ENCODE results near the gene FBXO31. TPM values are rescaled to one million over a fixed set of nuclear protein-coding genes. Genes with fewer than 3 reads are reported as not detected.
A peak's percentile ranks its signal among the peaks of the same experiment; 100 is the strongest.

FBXO31 gene
- total RNA-seq, 4 donors from 2014 or later, result 89.4 to 241 (median 147) TPM

GRCh38 chr16:87326151-87326571 lies 57.4 kb downstream of the FBXO31 start:
- H3K9me3 ChIP-seq, result no peaks in the 10 kb centered on the region
- H3K27ac ChIP-seq, result peak overlapping the region in 1 of 4 donors; percentile 61
- peaks cover 0 to 32% (median 4%) of the 10 kb centered on the region in 4 donors for H3K4me1 ChIP-seq
- no peak overlapping the region for H3K4me3 ChIP-seq
- H3K36me3 ChIP-seq, result peaks cover 0 to 53% (median 7%) of the 10 kb centered on the region in 3 donors
- no peaks in the 10 kb centered on the region for H3K27me3 ChIP-seq
- no peak for DNase-seq (ENCODE audit: low spot score in 2 of 2)
- TF ChIP-seq POLR2A (IDR thresholded peaks at IDR 0.05), result no peak
- peak in 1 of 2 donors; percentile 58 for TF ChIP-seq EP300 (IDR thresholded peaks at IDR 0.05)
- 73 to 81% methylated on average over 11 of the region's 11 CpGs for WGBS, 2 donors

- Histone ChIP-seq H3K27ac (peak overlapping the region in 1 of 4 donors; percentile 61), H3K27me3 (no peaks in the 10 kb centered on the region), H3K4me1 (peaks cover 0 to 32% (median 4%) of the 10 kb centered on the region in 4 donors), H3K4me3 (no peak overlapping the region), H3K36me3 (peaks cover 0 to 48% (median 4%) of the 10 kb centered on the region in 3 donors), H3K9me3 (no peaks in the 10 kb centered on the region)
- 59 to 60% methylated on average over 15 of the region's 15 CpGs for WGBS, 2 donors
- no peak for DNase-seq (ENCODE audit: low spot score in 2 of 2)
- TF ChIP-seq POLR2A (IDR thresholded peaks at IDR 0.05), result no peak
Observed at GRCh38 chr16:87325423-87325858, 58.1 kb downstream of the FBXO31 start.

- no peak for TF ChIP-seq POLR2A (IDR thresholded peaks at IDR 0.05)
- TF ChIP-seq CTCF (IDR thresholded peaks at IDR 0.05), result peak; percentile 67 to 82 (median 72)
- H3K4me1 ChIP-seq, result peaks cover 0 to 32% (median 4%) of the 10 kb centered on the region in 4 donors
- DNase-seq (ENCODE audit: low spot score in 2 of 2), result no peak
- WGBS, 2 donors, result 51 to 55% methylated on average over 28 of the region's 28 CpGs
- H3K27ac ChIP-seq, result peak overlapping the region in 1 of 4 donors; percentile 61
- H3K4me3 ChIP-seq, result no peak overlapping the region
- H3K36me3 ChIP-seq, result peaks cover 0 to 45% (median 0%) of the 10 kb centered on the region in 3 donors
- H3K9me3 ChIP-seq, result no peaks in the 10 kb centered on the region
- no peaks in the 10 kb centered on the region for H3K27me3 ChIP-seq
Observed at GRCh38 chr16:87324411-87325275, 58.9 kb downstream of the FBXO31 start.

- no peaks in the 10 kb centered on the region for H3K27me3 ChIP-seq
- H3K4me3 ChIP-seq, result no peak overlapping the region
- no peak overlapping the region for H3K27ac ChIP-seq
- H3K36me3 ChIP-seq, result peaks cover 0 to 37% (median 0%) of the 10 kb centered on the region in 3 donors
- H3K9me3 ChIP-seq, result no peaks in the 10 kb centered on the region
- 77 to 87% methylated on average over 17 to 21 of the region's 21 CpGs for WGBS, 2 donors
- DNase-seq (ENCODE audit: low spot score in 2 of 2), result no peak
- TF ChIP-seq EP300 (IDR thresholded peaks at IDR 0.05) (no peak), CTCF (IDR thresholded peaks at IDR 0.05) (no peak), POLR2A (IDR thresholded peaks at IDR 0.05) (no peak)
- peaks cover 0 to 32% (median 4%) of the 10 kb centered on the region in 4 donors for H3K4me1 ChIP-seq
Observed at GRCh38 chr16:87323727-87324410, 59.7 kb downstream of the FBXO31 start.

GRCh38 chr16:87322833-87323726 lies 60.5 kb downstream of the FBXO31 start:
- peaks cover 0 to 29% (median 0%) of the 10 kb centered on the region in 3 donors for H3K36me3 ChIP-seq
- no peak for DNase-seq (ENCODE audit: low spot score in 2 of 2)
- TF ChIP-seq EP300 (IDR thresholded peaks at IDR 0.05) (no peak), CTCF (IDR thresholded peaks at IDR 0.05) (no peak), POLR2A (IDR thresholded peaks at IDR 0.05) (no peak)
- WGBS, 2 donors, result 85 to 90% methylated on average over 30 to 33 of the region's 35 CpGs
- H3K4me1 ChIP-seq, result peaks cover 0 to 39% (median 9%) of the 10 kb centered on the region in 4 donors
- H3K4me3 ChIP-seq, result no peak overlapping the region
- H3K27me3 ChIP-seq, result no peaks in the 10 kb centered on the region
- H3K27ac ChIP-seq, result no peak overlapping the region
- no peaks in the 10 kb centered on the region for H3K9me3 ChIP-seq
